22Rv1 (cell line): ENCODE measurements around the gene TLE6.
A peak's percentile ranks its signal among the peaks of the same experiment; 100 is the strongest.

Experiments
- H3K27ac ChIP-seq: fragments of 450-650 bp; 2 replicates; pipeline ENCODE4 v1.5.1; 2017
- ZFX ChIP-seq: fragments of 450-650 bp; IDR thresholded peaks from 2 replicates; pipeline ENCODE4 v1.6.1; 2017; ENCODE audit warnings: antibody characterized with exemption, borderline replicate concordance
- TF ChIP-seq, protein P1 (sequence below): fragments of 450-650 bp; IDR thresholded peaks from 2 replicates; pipeline ENCODE4 v1.5.1; 2017; ENCODE audit warnings: mild to moderate bottlenecking

TLE6 gene

DNA sequence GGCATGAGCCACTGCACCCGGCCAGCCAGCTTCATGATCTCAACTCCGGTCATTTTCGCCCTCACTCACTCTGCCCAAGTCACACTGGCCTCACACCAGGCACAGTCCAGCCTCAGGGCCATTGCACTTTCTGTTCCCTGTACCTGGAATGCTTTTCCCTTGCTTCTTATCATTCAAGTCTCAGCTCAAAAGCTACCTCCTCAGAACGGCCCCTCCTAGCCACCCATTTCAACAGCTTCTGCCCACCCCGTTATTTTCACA lies 54.2 kb downstream of the TLE6 start:
- peak overlapping the region; percentile 46 for H3K27ac ChIP-seq
- TF ChIP-seq, protein P1, sequence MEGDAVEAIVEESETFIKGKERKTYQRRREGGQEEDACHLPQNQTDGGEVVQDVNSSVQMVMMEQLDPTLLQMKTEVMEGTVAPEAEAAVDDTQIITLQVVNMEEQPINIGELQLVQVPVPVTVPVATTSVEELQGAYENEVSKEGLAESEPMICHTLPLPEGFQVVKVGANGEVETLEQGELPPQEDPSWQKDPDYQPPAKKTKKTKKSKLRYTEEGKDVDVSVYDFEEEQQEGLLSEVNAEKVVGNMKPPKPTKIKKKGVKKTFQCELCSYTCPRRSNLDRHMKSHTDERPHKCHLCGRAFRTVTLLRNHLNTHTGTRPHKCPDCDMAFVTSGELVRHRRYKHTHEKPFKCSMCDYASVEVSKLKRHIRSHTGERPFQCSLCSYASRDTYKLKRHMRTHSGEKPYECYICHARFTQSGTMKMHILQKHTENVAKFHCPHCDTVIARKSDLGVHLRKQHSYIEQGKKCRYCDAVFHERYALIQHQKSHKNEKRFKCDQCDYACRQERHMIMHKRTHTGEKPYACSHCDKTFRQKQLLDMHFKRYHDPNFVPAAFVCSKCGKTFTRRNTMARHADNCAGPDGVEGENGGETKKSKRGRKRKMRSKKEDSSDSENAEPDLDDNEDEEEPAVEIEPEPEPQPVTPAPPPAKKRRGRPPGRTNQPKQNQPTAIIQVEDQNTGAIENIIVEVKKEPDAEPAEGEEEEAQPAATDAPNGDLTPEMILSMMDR: no peak
- TF ChIP-seq ZFX: no peak

DNA sequence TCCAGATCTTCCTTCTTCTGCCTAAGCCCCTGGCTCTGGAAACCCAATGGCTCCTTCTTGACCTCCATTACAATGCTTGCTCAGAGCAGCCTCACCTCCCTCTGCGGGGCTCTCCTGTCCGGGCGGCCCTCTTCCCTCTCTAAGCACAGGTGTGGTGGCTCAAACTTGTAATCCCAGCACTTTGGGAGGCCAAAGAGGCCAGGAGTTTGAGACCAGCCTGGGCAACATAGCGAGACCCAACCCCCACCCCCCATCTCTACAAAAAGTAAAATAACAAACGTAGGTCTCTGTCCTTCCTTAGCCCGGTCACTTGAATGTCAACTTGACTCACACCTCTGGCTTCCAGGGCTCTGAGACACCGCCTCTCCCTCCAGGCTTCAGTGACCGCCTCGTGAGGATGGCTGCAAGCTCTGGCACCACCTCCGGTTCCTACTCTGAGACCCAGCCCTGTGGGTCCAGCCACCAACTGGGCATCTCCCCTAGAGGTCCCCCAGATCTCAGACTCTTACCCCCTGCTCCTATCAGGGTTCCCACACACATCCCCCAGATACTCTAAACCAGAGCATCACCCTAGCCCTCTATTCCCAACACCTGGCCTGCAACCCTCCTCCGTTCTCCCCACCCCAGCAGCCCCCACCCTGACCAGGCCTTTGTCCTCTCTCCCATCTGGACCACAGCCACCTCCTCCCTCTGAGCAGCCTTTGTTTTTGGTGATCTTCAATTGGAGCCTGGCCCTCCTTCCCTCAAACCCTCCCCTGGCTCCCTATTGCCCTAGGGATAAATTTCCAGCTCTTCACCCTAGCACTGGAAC lies 56.4 kb downstream of the TLE6 start:
- no peak overlapping the region; the same call in 1 of the 2 replicates for H3K27ac ChIP-seq
- TF ChIP-seq ZFX: no peak
- TF ChIP-seq, protein P1: no peak

DNA sequence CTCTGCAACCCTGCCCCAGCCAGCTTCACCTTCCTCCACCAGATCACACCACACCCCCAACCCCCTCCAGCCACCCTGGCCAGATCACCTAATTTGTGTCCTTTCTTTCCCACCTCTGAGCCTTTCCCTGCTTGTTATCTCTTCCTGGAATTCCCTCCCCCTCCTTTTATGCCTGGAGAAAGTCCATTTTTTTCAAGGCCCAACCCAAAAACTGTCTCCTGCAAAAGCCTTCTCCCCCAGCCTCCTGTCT lies 57.0 kb downstream of the TLE6 start:
- H3K27ac ChIP-seq: peak overlapping the region; percentile 89
- TF ChIP-seq ZFX: no peak
- TF ChIP-seq, protein P1: no peak

DNA sequence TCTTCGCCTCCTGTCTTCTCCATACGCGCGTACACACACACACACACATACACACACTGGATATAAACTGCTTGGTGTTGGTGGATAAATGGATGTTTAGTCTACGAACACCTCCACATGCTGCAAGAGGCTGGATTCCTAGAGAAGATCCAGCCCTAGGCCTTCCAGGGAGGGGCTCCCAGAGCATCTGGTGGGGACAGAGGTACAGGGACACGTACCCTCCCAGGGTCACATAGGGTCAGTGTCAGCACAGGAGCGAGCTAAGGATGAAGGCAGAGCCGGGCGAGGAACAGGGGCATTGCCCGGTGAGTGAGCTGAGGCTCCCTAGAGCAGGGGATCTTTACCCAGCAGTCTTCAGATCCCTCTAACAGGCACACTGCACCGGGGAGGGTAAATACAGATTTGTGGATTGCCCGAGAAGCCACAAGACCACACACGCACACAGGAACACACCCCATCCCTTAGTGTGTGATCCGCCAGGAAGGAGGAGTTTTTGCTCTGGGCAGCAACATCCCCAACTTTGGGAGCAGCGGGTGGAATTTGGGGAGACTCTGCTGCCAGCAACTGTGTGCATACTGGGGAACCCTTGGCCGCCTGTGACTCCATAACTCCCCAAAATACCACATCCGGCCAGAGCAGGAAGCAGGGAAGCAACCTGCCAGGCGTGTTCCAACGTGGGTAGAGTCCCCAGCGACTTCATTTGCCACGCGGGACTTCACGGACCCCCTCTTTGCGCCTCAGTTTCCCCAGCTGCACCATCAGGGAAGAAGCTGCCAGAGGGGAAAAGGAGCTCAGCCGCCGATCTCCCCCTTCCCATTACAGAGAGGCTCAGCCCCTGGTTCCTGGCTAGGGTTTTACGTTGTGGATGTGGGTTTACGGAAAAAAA lies 57.5 kb downstream of the TLE6 start:
- TF ChIP-seq ZFX: no peak
- TF ChIP-seq, protein P1: no peak
- peak overlapping the region; percentile 89 for H3K27ac ChIP-seq

DNA sequence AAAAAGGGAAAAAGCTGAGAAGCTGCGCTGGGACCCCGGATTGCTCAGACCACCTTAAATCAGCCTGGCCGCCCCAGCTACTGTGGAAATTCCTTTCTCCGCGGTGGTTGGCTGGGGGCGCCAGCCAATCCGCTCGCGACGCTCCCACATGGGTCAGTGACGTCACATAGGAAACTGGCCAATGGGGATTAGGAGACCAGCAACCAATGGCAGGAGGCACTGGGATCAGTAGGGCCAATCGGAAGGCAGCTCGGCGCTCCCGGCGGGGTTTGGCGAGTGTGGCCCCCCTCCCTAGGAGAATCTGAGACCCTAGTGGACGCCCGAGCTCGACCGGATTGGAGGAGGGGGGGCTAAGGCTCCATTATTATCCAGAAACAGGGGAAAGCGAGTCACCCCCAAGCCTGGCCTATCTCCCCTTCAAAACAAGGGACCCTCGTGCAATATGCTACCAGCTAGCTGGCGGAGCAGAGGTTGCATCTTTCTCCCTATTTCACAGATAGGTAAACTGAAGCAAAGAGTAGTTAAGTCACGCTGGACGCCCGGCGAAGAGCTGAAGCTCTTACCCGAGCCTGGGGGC lies 58.3 kb downstream of the TLE6 start:
- no peak for TF ChIP-seq ZFX
- TF ChIP-seq, protein P1: no peak
- peak overlapping the region; percentile 89 for H3K27ac ChIP-seq

DNA sequence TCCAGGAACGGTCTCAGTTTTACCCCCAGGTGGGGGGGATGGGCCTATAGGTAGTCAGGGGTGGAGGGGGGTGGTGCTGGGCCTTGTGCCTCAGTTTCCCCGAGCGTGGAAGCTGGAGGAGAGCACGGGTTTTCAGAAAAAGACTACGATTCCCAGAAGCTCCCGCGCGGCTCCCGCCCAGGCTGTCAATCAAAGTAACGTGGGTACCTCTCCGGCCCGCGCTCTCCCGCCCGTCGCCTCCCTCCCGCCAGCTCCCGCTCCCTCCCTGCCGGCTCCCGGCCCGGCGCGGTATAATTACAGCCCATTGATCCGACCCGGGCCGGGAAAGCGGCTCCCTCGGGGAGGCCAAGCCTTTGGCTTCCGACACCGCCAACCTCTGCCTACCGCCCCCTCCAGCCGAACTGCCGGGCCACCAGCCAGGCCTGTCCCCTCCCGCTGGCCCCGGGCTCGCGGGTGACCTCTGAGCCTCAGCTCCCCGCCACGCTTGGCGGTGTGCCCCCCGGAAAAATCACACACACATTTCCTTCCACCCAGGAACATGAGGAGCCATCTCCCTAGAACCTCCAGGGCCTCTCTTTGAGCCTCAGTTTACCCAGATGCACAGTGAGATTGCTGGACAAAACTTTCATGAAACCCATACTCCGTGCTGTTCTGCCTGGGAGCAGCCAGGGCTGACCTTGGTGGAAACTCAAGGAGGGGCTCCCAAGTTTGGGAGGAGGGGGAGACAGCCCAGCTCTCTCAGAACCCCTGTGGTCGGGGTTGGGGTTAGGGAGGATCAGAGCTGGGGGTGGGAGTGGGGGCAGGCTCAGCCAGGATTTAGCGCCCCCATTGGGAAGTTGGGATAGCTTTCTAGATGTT lies 59.0 kb downstream of the TLE6 start:
- TF ChIP-seq, protein P1: peak; percentile 31
- no peak for TF ChIP-seq ZFX
- peak overlapping the region; percentile 89 for H3K27ac ChIP-seq

DNA sequence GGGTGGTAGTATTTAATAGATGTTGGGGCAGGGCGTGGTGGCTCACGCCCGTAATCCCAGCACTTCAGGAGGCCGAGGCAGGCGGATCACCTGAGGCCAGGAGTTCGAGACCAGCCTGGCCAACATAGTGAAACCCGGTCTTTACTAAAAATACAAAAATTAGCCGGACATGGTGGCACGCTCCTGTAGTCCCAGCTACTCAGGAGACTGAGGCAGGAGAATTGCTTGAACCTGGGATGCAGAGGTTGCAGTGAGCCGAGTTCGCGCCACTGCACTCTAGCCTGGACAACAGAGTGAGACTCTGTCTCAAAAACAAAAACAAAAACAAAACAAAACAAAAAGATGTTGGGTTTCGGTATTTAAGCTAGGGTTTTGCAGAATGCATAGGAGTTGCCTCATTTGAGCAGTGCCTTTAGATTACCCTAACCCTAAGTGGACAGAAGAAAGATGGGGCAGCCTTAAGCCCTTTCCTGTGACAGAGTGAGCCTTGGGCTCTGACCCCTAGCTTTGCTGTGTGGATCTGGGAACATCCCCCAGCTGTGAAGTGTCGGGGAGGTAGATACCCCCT lies 59.7 kb downstream of the TLE6 start:
- H3K27ac ChIP-seq: peak overlapping the region; percentile 89
